NCI-H2081 treated with DMSO at 0.1 percent for 48 hours (cell line): ENCODE results near the gene PRRX2.

ENCODE experiments used
- DNase-seq: peaks from one replicate; lab custom pipeline; 2025; lab: John Stamatoyannopoulos, UW

The PRRX2 gene

GRCh38 chr9:129679537-129679936 is 14.1 kb downstream of the PRRX2 start:
- DNase-seq = no peak

GRCh38 chr9:129681924-129682323 is 16.5 kb downstream of the PRRX2 start:
- no peak for DNase-seq

GRCh38 chr9:129682381-129682780 is 16.9 kb downstream of the PRRX2 start:
- DNase-seq = no peak

- DNase-seq = no peak
Measured at GRCh38 chr9:129685220-129685932, 19.9 kb downstream of the PRRX2 start.

GRCh38 chr9:129685933-129686259 is 20.4 kb downstream of the PRRX2 start:
- DNase-seq = no peak

GRCh38 chr9:129686736-129687135 is 21.3 kb downstream of the PRRX2 start:
- DNase-seq = no peak

- no peak for DNase-seq
Measured at GRCh38 chr9:129687391-129687790, 21.9 kb downstream of the PRRX2 start.

GRCh38 chr9:129688285-129689043 is 23.0 kb downstream of the PRRX2 start:
- no peak for DNase-seq

- no peak for DNase-seq
Measured at GRCh38 chr9:129692534-129692933, 27.1 kb downstream of the PRRX2 start.

GRCh38 chr9:129693741-129694140 is 28.3 kb downstream of the PRRX2 start:
- no peak for DNase-seq

GRCh38 chr9:129694243-129694646 is 28.8 kb downstream of the PRRX2 start:
- DNase-seq = no peak

- no peak for DNase-seq
Measured at GRCh38 chr9:129695870-129696269, 30.4 kb downstream of the PRRX2 start.

GRCh38 chr9:129696944-129697655 is 31.7 kb downstream of the PRRX2 start:
- no peak for DNase-seq

GRCh38 chr9:129697656-129698253 is 32.3 kb downstream of the PRRX2 start:
- DNase-seq = no peak

- DNase-seq = no peak
Measured at GRCh38 chr9:129698254-129698757, 32.9 kb downstream of the PRRX2 start.

- DNase-seq = no peak
Measured at GRCh38 chr9:129701054-129701453, 35.6 kb downstream of the PRRX2 start.

GRCh38 chr9:129701549-129701948 is 36.1 kb downstream of the PRRX2 start:
- no peak for DNase-seq

- DNase-seq = no peak
Measured at GRCh38 chr9:129702589-129703520, 37.4 kb downstream of the PRRX2 start.

- no peak for DNase-seq
Measured at GRCh38 chr9:129703667-129704355, 38.4 kb downstream of the PRRX2 start.

GRCh38 chr9:129704807-129705206 is 39.4 kb downstream of the PRRX2 start:
- no peak for DNase-seq

GRCh38 chr9:129708793-129709192 is 43.3 kb downstream of the PRRX2 start:
- no peak for DNase-seq
